H1 (cell line): ENCODE results near the gene SDF2L1. TPM values are rescaled to one million over a fixed set of nuclear protein-coding genes. Genes with fewer than 3 reads are reported as not detected.

Experiments
- BCL11A ChIP-seq, 2 experiments: IDR thresholded peaks; one replicate each; pipeline ENCODE4 v1.6.1; 2011; ENCODE audit warnings: low read depth in 2 of 2, low read length in 2 of 2, mild to moderate bottlenecking in 2 of 2
- CREB1 ChIP-seq: IDR thresholded peaks from 2 replicates; pipeline ENCODE4 v1.6.1; 2012; ENCODE audit warnings: inconsistent platforms
- FOSL1 ChIP-seq: IDR thresholded peaks from 2 replicates; pipeline ENCODE4 v1.6.1; 2011; ENCODE audit warnings: mild to moderate bottlenecking, low read depth, low read length, moderate library complexity; ENCODE audit not compliant: insufficient read depth
- JUND ChIP-seq: IDR thresholded peaks from 2 replicates; pipeline ENCODE4 v1.6.1; 2011; ENCODE audit warnings: mild to moderate bottlenecking, improper control_type of control experiment, low read length
- KDM4A ChIP-seq: IDR thresholded peaks from one replicate; pipeline ENCODE4 v1.7.1; 2012; ENCODE audit warnings: low read depth, mild to moderate bottlenecking, moderate library complexity, low read length, inconsistent platforms; ENCODE audit not compliant: severe bottlenecking
- KDM5A ChIP-seq: fragments of 200-600 bp; IDR thresholded peaks from 2 replicates; pipeline ENCODE4 v1.7.1; 2012; ENCODE audit warnings: mild to moderate bottlenecking, low read length, inconsistent platforms, mixed read lengths
- MAFK ChIP-seq: IDR thresholded peaks from 2 replicates; pipeline ENCODE4 v1.6.1; 2012; ENCODE audit warnings: low read depth, mild to moderate bottlenecking, improper control_type of control experiment, low read length
- NRF1 ChIP-seq: IDR thresholded peaks from 2 replicates; pipeline ENCODE4 v1.6.1; 2011; ENCODE audit warnings: mild to moderate bottlenecking, low read depth, low read length, improper control_type of control experiment
- POLR2AphosphoS5 ChIP-seq: IDR thresholded peaks from 2 replicates; pipeline ENCODE4 v1.6.1; 2011; ENCODE audit warnings: low read depth, low read length
- POU5F1 ChIP-seq: IDR thresholded peaks from 2 replicates; pipeline ENCODE4 v1.6.1; 2011; ENCODE audit warnings: low read depth, mild to moderate bottlenecking, low read length, moderate library complexity
- RFX5 ChIP-seq: IDR thresholded peaks from 2 replicates; pipeline ENCODE4 v1.6.1; 2011; ENCODE audit warnings: low read depth, low read length, improper control_type of control experiment, borderline replicate concordance
- SIN3A ChIP-seq, 2 experiments: IDR thresholded peaks in 1 of 2; conservative IDR thresholded peaks in 1 of 2; 2 replicates each; pipeline ENCODE4 v1.6.1; 2011 to 2012; ENCODE audit warnings: low read length in 2 of 2, improper control_type of control experiment in 1 of 2, low read depth in 1 of 2, mild to moderate bottlenecking in 1 of 2
- SP1 ChIP-seq: IDR thresholded peaks from 2 replicates; pipeline ENCODE4 v1.6.1; 2011; ENCODE audit warnings: low read depth, low read length
- SP4 ChIP-seq: IDR thresholded peaks from 2 replicates; pipeline ENCODE4 v1.6.1; 2012; ENCODE audit warnings: low read length, inconsistent platforms
- SRF ChIP-seq: IDR thresholded peaks from 2 replicates; pipeline ENCODE4 v1.6.1; 2011; ENCODE audit warnings: mild to moderate bottlenecking, low read depth, low read length, moderate library complexity
- TAF1 ChIP-seq: IDR thresholded peaks from 2 replicates; pipeline ENCODE4 v1.6.1; 2011; ENCODE audit warnings: mild to moderate bottlenecking, low read depth, low read length
- TAF7 ChIP-seq: optimal IDR thresholded peaks from 2 replicates; pipeline ENCODE3; 2011; ENCODE audit warnings: low read depth, mild to moderate bottlenecking, inconsistent platforms, low read length, moderate library complexity, borderline replicate concordance
- TEAD4 ChIP-seq: IDR thresholded peaks from 2 replicates; pipeline ENCODE4 v1.6.1; 2012; ENCODE audit warnings: low read depth, low read length, inconsistent platforms, mixed read lengths
- polyA plus RNA-seq, 7 experiments: library from polyadenylated mRNA; depleted of rRNA in 3 of 7; stranded (reverse) in 5 of 7; unstranded in 2 of 7; fragments of >200 nt in 5 of 7; fragments of 200-250 nt in 2 of 7; gene quantifications; 1 replicate in 5 of 7; 2 replicates in 1 of 7; 4 replicates in 1 of 7; pipeline versions ENCODE4 v1.2.1 to v1.2.3, GENCODE V29; 2011 to 2013; ENCODE audit warnings: missing spikeins in 2 of 7, mixed read lengths in 2 of 7
- total RNA-seq: library from RNA; stranded (reverse); fragmentation: NEBNext Ultra II Directional; extraction: Animal tissue kit (Norgen Biotek cat#: 25700); gene quantifications from 2 replicates; pipeline ENCODE4 v1.2.1, GENCODE V29; 2021
- TF ChIP-seq, protein P1 (sequence below): IDR thresholded peaks from 2 replicates; pipeline ENCODE4 v1.6.1; 2012; ENCODE audit warnings: low read length, inconsistent platforms
- TF ChIP-seq, protein P2 (sequence below): IDR thresholded peaks from 2 replicates; pipeline ENCODE4 v1.6.1; 2011; ENCODE audit warnings: low read depth, mild to moderate bottlenecking, low read length; ENCODE audit not compliant: insufficient read depth
- TF ChIP-seq, protein P3 (sequence below): IDR thresholded peaks from 2 replicates; pipeline ENCODE4 v1.6.1; 2011; ENCODE audit warnings: low read length, improper control_type of control experiment

Gene SDF2L1
- total and polyA plus RNA-seq, 2 of the 8 experiments (the other 6 are each of a cell fraction or from before 2014, with no cell fraction given) = 51.1 to 59.6 TPM

DNA sequence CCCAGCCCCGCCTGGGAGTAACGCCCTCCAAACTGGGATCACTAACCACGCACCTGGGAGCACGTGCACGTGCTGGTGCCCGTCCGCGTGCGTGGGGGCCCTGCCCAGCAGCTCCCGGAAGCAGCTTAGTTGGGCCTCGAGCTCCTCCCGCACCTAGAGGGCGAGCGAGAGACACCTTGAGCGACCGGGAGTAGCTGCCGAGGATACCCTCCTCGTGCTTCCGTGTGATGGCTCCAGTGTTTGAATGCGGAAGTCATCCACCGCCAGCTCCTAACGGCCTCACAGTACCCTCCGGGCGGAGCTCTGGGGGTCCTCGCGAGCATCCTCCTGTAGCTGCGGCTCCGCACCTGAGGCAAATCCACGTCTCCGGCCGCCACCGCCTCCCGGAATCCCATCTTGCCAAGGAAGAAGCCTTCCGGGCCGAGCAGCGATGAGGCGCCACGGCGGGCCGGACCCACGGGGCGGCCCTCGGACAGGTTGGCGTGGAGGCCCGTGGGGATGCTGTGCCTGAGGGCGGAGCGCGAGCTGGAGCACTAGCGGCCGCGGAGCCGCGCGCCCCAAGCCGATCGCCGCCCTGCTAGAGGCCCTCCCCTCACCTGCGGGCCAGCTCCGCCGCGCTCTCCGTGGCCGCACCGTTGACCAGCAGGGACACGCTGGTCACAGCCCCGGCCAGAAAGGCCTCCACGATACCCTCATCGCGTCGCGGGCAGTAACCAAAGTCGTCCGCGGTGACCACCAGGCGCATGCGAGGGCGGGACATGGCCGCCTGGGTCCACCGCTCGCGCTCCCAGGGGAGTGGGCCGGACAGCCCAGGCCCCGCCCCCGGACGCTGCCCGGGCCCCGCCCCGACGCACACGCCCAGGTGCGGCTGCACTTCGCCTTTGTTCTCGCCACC lies 12.6 kb upstream of the SDF2L1 start, which contains the start of gene YDJC (continued):
- TF ChIP-seq TAF7 = peak; percentile 54
- no peak for TF ChIP-seq NRF1
- TF ChIP-seq POU5F1 = no peak
- peak; percentile 74; the same call in 1 of the 2 replicates for TF ChIP-seq CREB1
- TF ChIP-seq JUND = no peak
- no peak for TF ChIP-seq MAFK
- peak; percentile 85 for TF ChIP-seq KDM4A
- no peak for TF ChIP-seq RFX5
- TF ChIP-seq FOSL1 = no peak
- TF ChIP-seq TAF1 = peak; percentile 70
- TF ChIP-seq SP4 = no peak
- TF ChIP-seq SP1 = peak; percentile 45; the same call in 1 of the 2 replicates
- TF ChIP-seq, protein P1, sequence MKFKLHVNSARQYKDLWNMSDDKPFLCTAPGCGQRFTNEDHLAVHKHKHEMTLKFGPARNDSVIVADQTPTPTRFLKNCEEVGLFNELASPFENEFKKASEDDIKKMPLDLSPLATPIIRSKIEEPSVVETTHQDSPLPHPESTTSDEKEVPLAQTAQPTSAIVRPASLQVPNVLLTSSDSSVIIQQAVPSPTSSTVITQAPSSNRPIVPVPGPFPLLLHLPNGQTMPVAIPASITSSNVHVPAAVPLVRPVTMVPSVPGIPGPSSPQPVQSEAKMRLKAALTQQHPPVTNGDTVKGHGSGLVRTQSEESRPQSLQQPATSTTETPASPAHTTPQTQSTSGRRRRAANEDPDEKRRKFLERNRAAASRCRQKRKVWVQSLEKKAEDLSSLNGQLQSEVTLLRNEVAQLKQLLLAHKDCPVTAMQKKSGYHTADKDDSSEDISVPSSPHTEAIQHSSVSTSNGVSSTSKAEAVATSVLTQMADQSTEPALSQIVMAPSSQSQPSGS = no peak
- TF ChIP-seq BCL11A (IDR thresholded peaks at IDR 0.05; ENCODE audit: low read depth in 2 of 2, low read length in 2 of 2) = no peak
- no peak for TF ChIP-seq TEAD4
- TF ChIP-seq, protein P2, sequence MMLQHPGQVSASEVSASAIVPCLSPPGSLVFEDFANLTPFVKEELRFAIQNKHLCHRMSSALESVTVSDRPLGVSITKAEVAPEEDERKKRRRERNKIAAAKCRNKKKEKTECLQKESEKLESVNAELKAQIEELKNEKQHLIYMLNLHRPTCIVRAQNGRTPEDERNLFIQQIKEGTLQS = no peak
- TF ChIP-seq, protein P3, sequence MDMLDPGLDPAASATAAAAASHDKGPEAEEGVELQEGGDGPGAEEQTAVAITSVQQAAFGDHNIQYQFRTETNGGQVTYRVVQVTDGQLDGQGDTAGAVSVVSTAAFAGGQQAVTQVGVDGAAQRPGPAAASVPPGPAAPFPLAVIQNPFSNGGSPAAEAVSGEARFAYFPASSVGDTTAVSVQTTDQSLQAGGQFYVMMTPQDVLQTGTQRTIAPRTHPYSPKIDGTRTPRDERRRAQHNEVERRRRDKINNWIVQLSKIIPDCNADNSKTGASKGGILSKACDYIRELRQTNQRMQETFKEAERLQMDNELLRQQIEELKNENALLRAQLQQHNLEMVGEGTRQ = peak; percentile 32; the same call in 1 of the 2 replicates
- peak; percentile 80 for TF ChIP-seq POLR2AphosphoS5
- TF ChIP-seq SRF = no peak
- peak; percentile 82 to 84; a peak in 3 of 4 replicates for TF ChIP-seq SIN3A (conservative IDR thresholded peaks at IDR 0.05 in 1 of 2, IDR thresholded peaks at IDR 0.05 in 1 of 2; ENCODE audit: low read depth in 1 of 2, low read length in 2 of 2)
- TF ChIP-seq KDM5A = no peak
